Coronary artery (tissue), 2 donors: ENCODE measurements around the gene TRIM13.

Experiments
- DNase-seq: peaks from one replicate; pipeline ENCODE4 v3.0.0-alpha.2; 2017; ENCODE audit warnings: low spot score
- H3K27ac ChIP-seq, 2 donors: fragments of 200-600 bp; sonication (generic); one replicate each; pipeline ENCODE4 v1.5.1; 2016 to 2019
- H3K4me3 ChIP-seq: fragments of 200-600 bp; sonication (generic); 2 replicates; pipeline ENCODE4 v1.5.1; 2016; ENCODE audit warnings: mild to moderate bottlenecking, moderate library complexity
- TF ChIP-seq, protein P1 (sequence below): fragments of 200-600 bp; sonication (generic); IDR thresholded peaks from one replicate; pipeline ENCODE4 v1.5.1; 2019; ENCODE audit warnings: antibody characterized with exemption

The TRIM13 gene

DNA sequence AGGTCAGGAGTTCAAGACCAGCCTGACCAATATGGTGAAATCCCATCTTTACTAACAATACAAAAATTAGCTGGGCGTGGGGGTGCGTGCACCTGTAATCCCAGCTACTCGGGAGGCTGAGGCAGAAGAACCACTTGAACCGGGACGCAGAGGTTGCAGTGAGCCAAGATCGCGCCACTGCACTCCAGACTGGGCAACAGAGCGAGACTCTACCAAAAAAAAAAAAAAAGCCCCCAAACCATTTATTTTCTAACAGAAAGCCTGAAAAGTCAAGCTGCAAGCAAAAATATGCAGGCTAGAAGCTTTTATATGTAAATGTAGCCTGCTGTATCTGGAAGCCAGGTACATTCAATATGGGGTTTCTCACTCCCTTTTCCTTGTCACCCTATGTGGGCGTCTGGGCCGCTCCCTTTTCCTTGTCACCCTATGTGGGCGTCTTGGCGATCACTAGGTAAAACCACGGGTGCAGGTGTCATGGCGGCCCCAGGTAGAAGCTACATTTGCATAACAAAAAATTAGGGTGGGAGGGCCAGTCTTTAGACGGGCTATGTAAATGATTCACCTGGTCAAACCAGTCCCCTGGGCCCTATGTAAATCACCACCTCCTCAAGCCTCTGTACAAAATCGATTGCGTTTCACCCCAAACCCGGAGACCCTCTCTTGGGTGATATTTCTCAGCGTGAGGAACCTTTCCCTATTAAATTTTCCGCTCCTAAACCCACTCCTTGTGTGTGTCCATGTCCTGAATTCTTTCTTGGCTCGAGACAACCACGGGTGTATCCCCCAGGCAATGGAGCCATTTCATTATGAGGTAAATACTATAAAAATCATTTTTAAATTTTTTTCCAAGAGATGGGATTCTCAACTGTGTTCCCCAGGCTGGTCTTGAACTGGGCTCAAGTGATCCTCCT lies 2.1 kb downstream of the TRIM13 start:
- peak overlapping the region; percentile 94 to 100 for H3K27ac ChIP-seq
- TF ChIP-seq, protein P1, sequence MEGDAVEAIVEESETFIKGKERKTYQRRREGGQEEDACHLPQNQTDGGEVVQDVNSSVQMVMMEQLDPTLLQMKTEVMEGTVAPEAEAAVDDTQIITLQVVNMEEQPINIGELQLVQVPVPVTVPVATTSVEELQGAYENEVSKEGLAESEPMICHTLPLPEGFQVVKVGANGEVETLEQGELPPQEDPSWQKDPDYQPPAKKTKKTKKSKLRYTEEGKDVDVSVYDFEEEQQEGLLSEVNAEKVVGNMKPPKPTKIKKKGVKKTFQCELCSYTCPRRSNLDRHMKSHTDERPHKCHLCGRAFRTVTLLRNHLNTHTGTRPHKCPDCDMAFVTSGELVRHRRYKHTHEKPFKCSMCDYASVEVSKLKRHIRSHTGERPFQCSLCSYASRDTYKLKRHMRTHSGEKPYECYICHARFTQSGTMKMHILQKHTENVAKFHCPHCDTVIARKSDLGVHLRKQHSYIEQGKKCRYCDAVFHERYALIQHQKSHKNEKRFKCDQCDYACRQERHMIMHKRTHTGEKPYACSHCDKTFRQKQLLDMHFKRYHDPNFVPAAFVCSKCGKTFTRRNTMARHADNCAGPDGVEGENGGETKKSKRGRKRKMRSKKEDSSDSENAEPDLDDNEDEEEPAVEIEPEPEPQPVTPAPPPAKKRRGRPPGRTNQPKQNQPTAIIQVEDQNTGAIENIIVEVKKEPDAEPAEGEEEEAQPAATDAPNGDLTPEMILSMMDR: no peak
- peak overlapping the region; percentile 98 for H3K4me3 ChIP-seq
- DNase-seq: no peak

DNA sequence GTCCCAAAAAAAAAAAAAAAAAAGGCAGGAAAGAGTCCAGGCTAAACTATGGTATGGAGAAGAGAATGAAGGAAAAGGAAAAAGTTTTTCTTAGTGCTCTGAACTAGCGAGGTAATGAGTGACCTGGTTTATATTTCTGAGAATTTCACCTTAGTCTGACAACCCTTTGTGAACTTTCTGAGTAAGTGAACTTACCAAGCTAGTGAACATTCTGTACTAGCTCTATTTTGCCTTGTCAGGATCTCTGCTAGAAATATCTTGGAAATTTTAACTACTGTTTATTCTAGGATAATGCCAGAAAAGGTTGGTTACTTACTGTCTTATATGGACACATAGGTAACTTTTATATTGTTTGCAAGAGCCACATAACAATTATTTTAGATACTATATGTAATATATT lies 4.4 kb downstream of the TRIM13 start:
- no peak overlapping the region for H3K4me3 ChIP-seq
- TF ChIP-seq, protein P1: no peak
- DNase-seq: no peak
- peak overlapping the region in 1 of 2 donors; percentile 45 for H3K27ac ChIP-seq

DNA sequence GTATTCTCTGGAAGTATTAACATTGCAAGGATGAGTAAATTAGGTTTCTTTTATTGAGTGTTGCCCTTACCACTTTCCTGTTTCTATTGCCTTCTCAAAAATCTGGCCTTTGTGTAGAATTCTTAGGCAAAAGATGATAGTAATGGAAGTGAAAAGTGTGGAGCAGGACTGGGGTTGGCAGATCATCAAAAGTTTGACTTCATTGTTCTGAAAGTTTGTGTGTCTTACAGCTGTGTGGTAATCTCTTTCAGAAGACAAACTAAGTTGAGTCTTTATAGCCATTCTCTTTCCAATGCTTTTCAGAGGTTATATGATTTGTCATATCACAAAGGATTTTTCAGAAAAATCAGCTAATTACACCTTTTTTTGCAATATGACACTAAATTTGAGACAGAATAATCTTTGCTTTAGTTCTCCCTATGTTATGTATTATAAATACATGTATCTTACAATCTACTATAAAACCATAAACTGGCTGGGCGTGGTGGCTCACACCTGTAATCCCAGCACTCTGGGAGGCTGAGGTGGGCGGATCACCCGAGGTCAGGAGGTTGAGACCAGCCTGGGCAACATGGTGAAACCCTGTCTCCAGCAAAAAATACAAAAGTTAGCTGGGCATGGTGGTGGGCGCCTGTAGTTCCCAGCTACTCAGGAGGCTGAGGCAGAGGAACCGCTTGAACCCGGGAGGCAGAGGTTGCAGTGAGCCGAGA lies 9.7 kb downstream of the TRIM13 start:
- H3K27ac ChIP-seq: no peak overlapping the region
- TF ChIP-seq, protein P1: no peak
- no peak for DNase-seq
- H3K4me3 ChIP-seq: no peak overlapping the region

DNA sequence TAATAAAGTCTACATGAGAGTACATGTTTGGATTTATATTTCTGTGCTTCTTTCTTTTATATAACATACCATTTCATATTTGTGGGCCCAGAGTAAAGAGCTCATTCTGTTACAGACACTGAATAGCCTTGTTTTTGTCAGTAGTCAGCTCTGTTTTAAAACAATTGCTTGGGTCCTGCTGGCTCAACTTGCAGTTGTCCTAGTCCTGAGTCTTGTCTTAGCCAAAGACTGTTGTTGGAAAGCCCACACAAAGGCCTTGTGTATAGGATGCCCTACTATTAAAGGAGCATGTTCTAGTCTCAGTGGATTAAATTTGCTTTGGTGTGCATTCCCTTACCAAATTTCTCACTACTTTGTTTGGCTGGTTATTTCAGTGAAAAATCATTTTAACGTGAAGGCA lies 14.6 kb downstream of the TRIM13 start:
- Histone ChIP-seq H3K4me3 (no peak overlapping the region), H3K27ac (no peak overlapping the region)
- DNase-seq: no peak
- TF ChIP-seq, protein P1: no peak

DNA sequence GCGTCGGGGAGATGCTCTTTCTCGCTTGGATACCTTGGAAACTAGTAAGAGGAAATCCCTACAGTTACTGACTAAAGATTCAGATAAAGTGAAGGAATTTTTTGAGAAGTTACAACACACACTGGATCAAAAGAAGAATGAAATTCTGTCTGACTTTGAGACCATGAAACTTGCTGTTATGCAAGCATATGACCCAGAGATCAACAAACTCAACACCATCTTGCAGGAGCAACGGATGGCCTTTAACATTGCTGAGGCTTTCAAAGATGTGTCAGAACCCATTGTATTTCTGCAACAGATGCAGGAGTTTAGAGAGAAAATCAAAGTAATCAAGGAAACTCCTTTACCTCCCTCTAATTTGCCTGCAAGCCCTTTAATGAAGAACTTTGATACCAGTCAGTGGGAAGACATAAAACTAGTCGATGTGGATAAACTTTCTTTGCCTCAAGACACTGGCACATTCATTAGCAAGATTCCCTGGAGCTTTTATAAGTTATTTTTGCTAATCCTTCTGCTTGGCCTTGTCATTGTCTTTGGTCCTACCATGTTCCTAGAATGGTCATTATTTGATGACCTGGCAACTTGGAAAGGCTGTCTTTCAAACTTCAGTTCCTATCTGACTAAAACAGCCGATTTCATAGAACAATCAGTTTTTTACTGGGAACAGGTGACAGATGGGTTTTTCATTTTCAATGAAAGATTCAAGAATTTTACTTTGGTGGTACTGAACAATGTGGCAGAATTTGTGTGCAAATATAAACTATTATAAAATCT lies 15.7 kb downstream of the TRIM13 start:
- TF ChIP-seq, protein P1: no peak
- DNase-seq: no peak
- no peak overlapping the region for H3K27ac ChIP-seq
- no peak overlapping the region for H3K4me3 ChIP-seq

DNA sequence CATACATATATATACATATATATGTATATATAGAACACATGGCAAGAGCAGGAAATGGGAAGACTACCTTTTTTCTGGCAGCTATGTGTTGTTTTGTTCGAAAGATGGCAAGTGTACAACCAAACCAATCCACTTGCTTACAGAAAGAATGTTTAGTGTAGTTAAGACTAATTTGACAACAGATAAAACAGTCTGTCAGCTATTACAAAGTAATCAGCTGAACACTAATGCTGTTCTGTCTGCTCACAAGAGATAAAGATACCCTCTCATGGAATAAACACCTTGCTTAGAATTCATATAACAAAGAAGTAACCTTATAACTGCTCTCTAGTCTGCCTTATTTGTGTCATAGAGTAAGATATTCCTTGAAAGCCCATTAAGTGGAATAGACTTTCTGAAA lies 17.5 kb downstream of the TRIM13 start:
- H3K4me3 ChIP-seq: no peak overlapping the region
- DNase-seq: no peak
- H3K27ac ChIP-seq: peak overlapping the region in 1 of 2 donors; percentile 54
- TF ChIP-seq, protein P1: no peak
